ENCODE data around the gene PGAM5. TPM values are rescaled to one million over a fixed set of nuclear protein-coding genes. Genes with fewer than 3 reads are reported as not detected.

The PGAM5 gene
- total and polyA plus RNA-seq, 10 of the 15 experiments (the other 5 are each of a cell fraction or from before 2014, with no cell fraction given) = 8.2 to 90.9 (median 45.3) TPM

DNA sequence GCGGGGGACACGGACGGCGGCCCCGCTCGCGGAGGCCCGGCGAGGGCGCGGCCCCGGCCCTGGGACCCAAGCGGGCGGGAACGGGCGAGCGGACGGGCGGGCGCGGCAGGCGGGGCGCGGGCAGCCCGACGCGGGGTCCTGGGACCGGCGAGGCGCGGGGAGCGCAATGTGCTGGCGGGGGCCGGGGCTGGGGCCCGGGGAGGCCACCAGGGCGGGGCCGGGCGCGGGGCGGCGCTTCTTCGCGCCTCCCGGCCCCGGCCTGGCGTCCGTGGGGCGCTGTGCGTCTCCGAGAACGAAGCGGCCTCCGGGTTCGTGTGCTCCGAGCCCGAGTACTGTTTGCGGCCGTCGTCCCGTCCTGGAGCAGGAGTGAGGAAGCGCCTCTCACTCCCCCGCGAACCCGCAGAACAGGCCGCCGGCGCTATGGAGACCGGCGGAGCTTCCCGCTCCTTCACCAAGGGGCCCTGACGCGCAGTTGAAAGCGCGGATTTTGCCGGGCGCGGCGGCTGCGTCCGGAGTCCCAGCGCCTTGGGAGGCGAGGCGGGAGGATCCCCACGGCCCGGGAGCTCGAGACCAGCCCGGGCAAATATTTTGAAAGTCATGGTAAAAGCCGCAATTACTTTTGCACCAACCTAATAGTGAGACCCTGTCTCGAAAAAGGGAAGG is 51.4 kb downstream of the PGAM5 start:
- H3K27ac ChIP-seq (ENCODE audit: control insufficient read depth, insufficient read depth) = peak overlapping the region; percentile 85
- H3K4me3 ChIP-seq = peak overlapping the region; percentile 89
- ChIA-PET RAD21 (ENCODE audit: unreplicated experiment) (no interaction called here), CTCF (interaction anchor here (0.7 kb wide), 1 partner anchor 1543 kb away, joined by 3 read pairs; no protein-coding TSS in a partner anchor), SMC1A (ENCODE audit: uncharacterized antibody, unreplicated experiment) (interaction anchor here (1.0 kb wide), 1 partner anchor 9 kb away, joined by 5 read pairs; no protein-coding TSS in a partner anchor), POLR2A (no interaction called here)
- peak; percentile 90 for ATAC-seq
- 1% methylated on average over 50 of the region's 89 CpGs for WGBS (ENCODE audit: insufficient coverage, insufficient replicate concordance, low lambda C conversion rate, missing lambda C conversion rate)
- no peak for FAIRE-seq
- peak overlapping the region; percentile 59 for H2AFZ ChIP-seq (ENCODE audit: control insufficient read depth, low read depth, low read length)
- no TSS peak for BruUV-seq (replicated peaks)
- no peaks in the 10 kb centered on the region for H3K27me3 ChIP-seq (replicated peaks in 1 of 2; ENCODE audit: control insufficient read depth in 2 of 2, insufficient read depth in 2 of 2, low read length in 1 of 2)
- intact Hi-C loops (cut with micrococcal nuclease; ENCODE audit: unreplicated experiment) = loop anchor here (5.0 kb wide), 1 partner anchor 320 kb away; the partner anchor contains the start of gene ZNF140
- peaks cover 45% of the 10 kb centered on the region for H3K79me2 ChIP-seq (ENCODE audit: control insufficient read depth, insufficient read depth, low read length)
- H4K20me1 ChIP-seq (ENCODE audit: control insufficient read depth, insufficient read depth) = no peaks in the 10 kb centered on the region
- H3K9me3 ChIP-seq (replicated peaks; ENCODE audit: control insufficient read depth, insufficient read depth, low read length) = no peaks in the 10 kb centered on the region
- peak overlapping the region; percentile 76 for H3K9ac ChIP-seq (ENCODE audit: control insufficient read depth, insufficient read depth, low read length)
- H3K4me2 ChIP-seq (ENCODE audit: control insufficient read depth, insufficient read depth) = peak overlapping the region; percentile 49
- no peaks in the 10 kb centered on the region for H3K4me1 ChIP-seq (ENCODE audit: control insufficient read depth, insufficient read depth, low read length)
- in situ Hi-C loops (cut with MboI) = no loop called here
- DNase-seq (ENCODE audit: low read depth, low spot score) = no peak
- H3K36me3 ChIP-seq (ENCODE audit: control insufficient read depth in 2 of 2, insufficient read depth in 2 of 2, low read length in 1 of 2) = peaks cover 0 to 5% of the 10 kb centered on the region in 2 experiments; a peak in 2 of 4 replicates
- TF ChIP-seq POLR2AphosphoS2 (IDR thresholded peaks at IDR 0.05; ENCODE audit: low read depth, low read length) (peak; percentile 67; the same call in 1 of the 2 replicates), POLR2A (IDR thresholded peaks at IDR 0.05; ENCODE audit: low read depth, low read length) (peak; percentile 96), TAF1 (IDR thresholded peaks at IDR 0.05; ENCODE audit: borderline replicate concordance, low read depth, low read length) (peak; percentile 71; the same call in 1 of the 2 replicates), ZNF622 (IDR thresholded peaks at IDR 0.05) (no peak), IRF4 (IDR thresholded peaks at IDR 0.05; ENCODE audit: low read depth, low read length) (no peak), POLR2AphosphoS5 (IDR thresholded peaks at IDR 0.05; ENCODE audit: low read length) (peak; percentile 89), RAD21 (IDR thresholded peaks at IDR 0.05; ENCODE audit: insufficient read depth, low read depth, low read length) (0 out of 2 replicates have a peak, but pooled peaks have one; percentile 2), PAX5 (IDR thresholded peaks at IDR 0.05; ENCODE audit: borderline replicate concordance, low read depth, low read length) (peak; percentile 18; the same call in 1 of the 2 replicates), MYB (IDR thresholded peaks at IDR 0.05; ENCODE audit: borderline replicate concordance, low read depth, low read length) (0 out of 2 replicates have a peak, but pooled peaks have one; percentile 50), SRF (IDR thresholded peaks at IDR 0.05; ENCODE audit: low read depth in 2 of 2, low read length in 2 of 2) (0 out of 4 replicates have a peak, but pooled peaks of 1 of the 2 experiments have one; percentile 0), CTCF (IDR thresholded peaks at IDR 0.05 in 2 of 3, conservative IDR thresholded peaks at IDR 0.05 in 1 of 3; ENCODE audit: control insufficient read depth in 2 of 3, extremely low read depth in 1 of 3, insufficient read depth in 1 of 3, low read depth in 3 of 3, low read length in 3 of 3) (peak in 1 of 3 experiments; percentile 25; a peak in 2 of 6 replicates)
- TF ChIP-seq, protein P1, sequence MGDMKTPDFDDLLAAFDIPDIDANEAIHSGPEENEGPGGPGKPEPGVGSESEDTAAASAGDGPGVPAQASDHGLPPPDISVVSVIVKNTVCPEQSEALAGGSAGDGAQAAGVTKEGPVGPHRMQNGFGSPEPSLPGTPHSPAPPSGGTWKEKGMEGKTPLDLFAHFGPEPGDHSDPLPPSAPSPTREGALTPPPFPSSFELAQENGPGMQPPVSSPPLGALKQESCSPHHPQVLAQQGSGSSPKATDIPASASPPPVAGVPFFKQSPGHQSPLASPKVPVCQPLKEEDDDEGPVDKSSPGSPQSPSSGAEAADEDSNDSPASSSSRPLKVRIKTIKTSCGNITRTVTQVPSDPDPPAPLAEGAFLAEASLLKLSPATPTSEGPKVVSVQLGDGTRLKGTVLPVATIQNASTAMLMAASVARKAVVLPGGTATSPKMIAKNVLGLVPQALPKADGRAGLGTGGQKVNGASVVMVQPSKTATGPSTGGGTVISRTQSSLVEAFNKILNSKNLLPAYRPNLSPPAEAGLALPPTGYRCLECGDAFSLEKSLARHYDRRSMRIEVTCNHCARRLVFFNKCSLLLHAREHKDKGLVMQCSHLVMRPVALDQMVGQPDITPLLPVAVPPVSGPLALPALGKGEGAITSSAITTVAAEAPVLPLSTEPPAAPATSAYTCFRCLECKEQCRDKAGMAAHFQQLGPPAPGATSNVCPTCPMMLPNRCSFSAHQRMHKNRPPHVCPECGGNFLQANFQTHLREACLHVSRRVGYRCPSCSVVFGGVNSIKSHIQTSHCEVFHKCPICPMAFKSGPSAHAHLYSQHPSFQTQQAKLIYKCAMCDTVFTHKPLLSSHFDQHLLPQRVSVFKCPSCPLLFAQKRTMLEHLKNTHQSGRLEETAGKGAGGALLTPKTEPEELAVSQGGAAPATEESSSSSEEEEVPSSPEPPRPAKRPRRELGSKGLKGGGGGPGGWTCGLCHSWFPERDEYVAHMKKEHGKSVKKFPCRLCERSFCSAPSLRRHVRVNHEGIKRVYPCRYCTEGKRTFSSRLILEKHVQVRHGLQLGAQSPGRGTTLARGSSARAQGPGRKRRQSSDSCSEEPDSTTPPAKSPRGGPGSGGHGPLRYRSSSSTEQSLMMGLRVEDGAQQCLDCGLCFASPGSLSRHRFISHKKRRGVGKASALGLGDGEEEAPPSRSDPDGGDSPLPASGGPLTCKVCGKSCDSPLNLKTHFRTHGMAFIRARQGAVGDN (IDR thresholded peaks at IDR 0.05) = peak; percentile 75
- TF ChIP-seq, protein P2, sequence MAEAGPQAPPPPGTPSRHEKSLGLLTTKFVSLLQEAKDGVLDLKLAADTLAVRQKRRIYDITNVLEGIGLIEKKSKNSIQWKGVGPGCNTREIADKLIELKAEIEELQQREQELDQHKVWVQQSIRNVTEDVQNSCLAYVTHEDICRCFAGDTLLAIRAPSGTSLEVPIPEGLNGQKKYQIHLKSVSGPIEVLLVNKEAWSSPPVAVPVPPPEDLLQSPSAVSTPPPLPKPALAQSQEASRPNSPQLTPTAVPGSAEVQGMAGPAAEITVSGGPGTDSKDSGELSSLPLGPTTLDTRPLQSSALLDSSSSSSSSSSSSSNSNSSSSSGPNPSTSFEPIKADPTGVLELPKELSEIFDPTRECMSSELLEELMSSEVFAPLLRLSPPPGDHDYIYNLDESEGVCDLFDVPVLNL (IDR thresholded peaks at IDR 0.05; ENCODE audit: low read depth, low read length) = no peak

Data from GM12878 (cell line).